Measurements from ENCODE around the gene TTLL13. TPM values are rescaled to one million over a fixed set of nuclear protein-coding genes. Genes with fewer than 3 reads are reported as not detected.

Gene TTLL13
- total and polyA plus RNA-seq, 2 donors (not counting 1 experiment from before 2014, with no cell fraction given): under 0.01 to 0.08 TPM

DNA sequence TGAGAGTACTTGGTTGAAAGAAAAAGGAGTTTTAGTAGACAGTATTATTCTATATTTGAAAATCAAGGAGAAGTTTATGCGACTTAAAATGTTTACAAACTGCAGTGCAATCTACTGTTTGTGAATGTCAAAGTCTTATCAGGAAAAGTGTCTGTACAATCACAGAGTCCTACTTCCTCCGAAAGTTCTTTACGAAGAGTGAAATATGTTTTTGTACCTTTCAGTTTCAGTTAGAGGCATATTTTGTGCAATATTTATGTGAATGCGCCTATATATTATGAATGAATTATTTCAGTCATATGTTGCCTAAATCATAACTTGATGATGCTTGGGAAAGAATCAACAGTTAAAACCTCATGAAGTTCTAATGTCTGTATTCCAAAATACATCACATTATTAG is 47.7 kb downstream of the TTLL13 start:
- H3K4me1 ChIP-seq (ENCODE audit: control insufficient read depth, extremely low read depth, insufficient read depth, low read length): no peaks in the 10 kb centered on the region
- no peaks in the 10 kb centered on the region for H3K27me3 ChIP-seq (ENCODE audit: control insufficient read depth, insufficient read depth, low read length)
- no peak overlapping the region for H3K4me2 ChIP-seq (ENCODE audit: extremely low read depth, insufficient read depth, low read length)
- no peak overlapping the region for H2AFZ ChIP-seq (ENCODE audit: low read length)
- H3K27ac ChIP-seq (ENCODE audit: insufficient read depth, low read length): no peak overlapping the region
- no peaks in the 10 kb centered on the region for H4K20me1 ChIP-seq (ENCODE audit: control insufficient read depth, extremely low read depth, insufficient read depth, low read length)
- no peak overlapping the region for H3K9ac ChIP-seq (ENCODE audit: insufficient read depth, low read length)
- H3K36me3 ChIP-seq (ENCODE audit: control insufficient read depth, insufficient read depth, low read length): no peaks in the 10 kb centered on the region
- no peaks in the 10 kb centered on the region for H3K79me2 ChIP-seq (ENCODE audit: control insufficient read depth, insufficient read depth, low read length)
- TF ChIP-seq, protein P1, sequence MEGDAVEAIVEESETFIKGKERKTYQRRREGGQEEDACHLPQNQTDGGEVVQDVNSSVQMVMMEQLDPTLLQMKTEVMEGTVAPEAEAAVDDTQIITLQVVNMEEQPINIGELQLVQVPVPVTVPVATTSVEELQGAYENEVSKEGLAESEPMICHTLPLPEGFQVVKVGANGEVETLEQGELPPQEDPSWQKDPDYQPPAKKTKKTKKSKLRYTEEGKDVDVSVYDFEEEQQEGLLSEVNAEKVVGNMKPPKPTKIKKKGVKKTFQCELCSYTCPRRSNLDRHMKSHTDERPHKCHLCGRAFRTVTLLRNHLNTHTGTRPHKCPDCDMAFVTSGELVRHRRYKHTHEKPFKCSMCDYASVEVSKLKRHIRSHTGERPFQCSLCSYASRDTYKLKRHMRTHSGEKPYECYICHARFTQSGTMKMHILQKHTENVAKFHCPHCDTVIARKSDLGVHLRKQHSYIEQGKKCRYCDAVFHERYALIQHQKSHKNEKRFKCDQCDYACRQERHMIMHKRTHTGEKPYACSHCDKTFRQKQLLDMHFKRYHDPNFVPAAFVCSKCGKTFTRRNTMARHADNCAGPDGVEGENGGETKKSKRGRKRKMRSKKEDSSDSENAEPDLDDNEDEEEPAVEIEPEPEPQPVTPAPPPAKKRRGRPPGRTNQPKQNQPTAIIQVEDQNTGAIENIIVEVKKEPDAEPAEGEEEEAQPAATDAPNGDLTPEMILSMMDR (conservative IDR thresholded peaks at IDR 0.05 in 1 of 2, IDR thresholded peaks at IDR 0.05 in 1 of 2; ENCODE audit: low read depth in 1 of 2, low read length in 2 of 2): no peak
- TF ChIP-seq EZH2 (IDR thresholded peaks at IDR 0.05; ENCODE audit: low read length, missing control alignments): no peak
- H3K4me3 ChIP-seq (replicated peaks in 1 of 4; ENCODE audit: control extremely low read depth in 1 of 4, insufficient read depth in 1 of 4, low read depth in 3 of 4, low read length in 4 of 4): no peak overlapping the region
- no peaks in the 10 kb centered on the region for H3K9me3 ChIP-seq (ENCODE audit: control insufficient read depth, insufficient read depth, low read depth, low read length)
- no peak for DNase-seq (ENCODE audit: low read depth in 2 of 2)

GRCh38 chr15:90300541-90300940 is 51.2 kb downstream of the TTLL13 start:
- no peaks in the 10 kb centered on the region for H3K36me3 ChIP-seq (ENCODE audit: control insufficient read depth, insufficient read depth, low read length)
- no peaks in the 10 kb centered on the region for H4K20me1 ChIP-seq (ENCODE audit: control insufficient read depth, extremely low read depth, insufficient read depth, low read length)
- H3K9ac ChIP-seq (ENCODE audit: insufficient read depth, low read length): no peak overlapping the region
- no peak overlapping the region for H2AFZ ChIP-seq (ENCODE audit: low read length)
- TF ChIP-seq, protein P1 (conservative IDR thresholded peaks at IDR 0.05 in 1 of 2, IDR thresholded peaks at IDR 0.05 in 1 of 2; ENCODE audit: low read depth in 1 of 2, low read length in 2 of 2): no peak
- TF ChIP-seq EZH2 (IDR thresholded peaks at IDR 0.05; ENCODE audit: low read length, missing control alignments): no peak
- no peak overlapping the region for H3K4me3 ChIP-seq (replicated peaks in 1 of 4; ENCODE audit: control extremely low read depth in 1 of 4, insufficient read depth in 1 of 4, low read depth in 3 of 4, low read length in 4 of 4)
- no peaks in the 10 kb centered on the region for H3K9me3 ChIP-seq (ENCODE audit: control insufficient read depth, insufficient read depth, low read depth, low read length)
- H3K79me2 ChIP-seq (ENCODE audit: control insufficient read depth, insufficient read depth, low read length): no peaks in the 10 kb centered on the region
- no peak overlapping the region for H3K4me2 ChIP-seq (ENCODE audit: extremely low read depth, insufficient read depth, low read length)
- H3K4me1 ChIP-seq (ENCODE audit: control insufficient read depth, extremely low read depth, insufficient read depth, low read length): no peaks in the 10 kb centered on the region
- H3K27me3 ChIP-seq (ENCODE audit: control insufficient read depth, insufficient read depth, low read length): no peaks in the 10 kb centered on the region
- no peak overlapping the region for H3K27ac ChIP-seq (ENCODE audit: insufficient read depth, low read length)
- DNase-seq (ENCODE audit: low read depth in 2 of 2): no peak

DNA sequence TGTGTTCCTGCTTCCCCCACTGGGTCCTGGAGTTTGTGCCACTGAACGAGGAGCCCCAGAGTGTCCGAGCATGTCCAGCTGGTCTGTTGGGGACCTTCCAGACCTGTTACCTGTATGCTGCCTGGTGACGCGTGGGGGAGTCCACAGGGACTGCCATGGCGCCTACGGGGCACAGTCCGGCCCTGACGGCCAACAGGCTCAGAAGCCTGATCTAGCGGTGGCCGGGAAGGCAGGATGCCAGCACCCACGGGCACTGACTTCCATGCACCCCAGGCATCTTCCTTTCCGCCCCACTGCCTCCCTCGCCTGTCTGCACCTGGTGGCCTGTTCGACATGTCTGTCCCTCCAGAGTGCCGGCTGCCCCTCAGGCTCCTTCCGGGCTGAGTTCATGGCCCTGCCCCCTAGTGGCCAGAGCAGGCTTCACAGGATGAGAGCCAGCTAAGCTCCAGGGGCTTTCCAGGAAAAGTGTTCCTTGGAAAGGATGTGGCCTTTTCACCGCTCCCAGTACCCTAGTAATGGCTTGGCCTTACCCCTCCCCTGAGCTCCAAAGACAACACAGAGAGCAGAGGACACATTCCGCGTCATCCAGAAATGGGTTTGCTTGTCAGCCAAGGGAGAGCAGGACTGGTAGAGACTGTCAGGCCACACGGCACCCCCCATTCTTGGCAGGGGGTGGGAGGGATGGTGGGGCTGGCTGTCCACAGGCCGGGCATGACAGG is 51.8 kb downstream of the TTLL13 start:
- Histone ChIP-seq H3K4me3 (replicated peaks in 1 of 4; ENCODE audit: control extremely low read depth in 1 of 4, insufficient read depth in 1 of 4, low read depth in 3 of 4, low read length in 4 of 4) (no peak overlapping the region), H3K9me3 (ENCODE audit: control insufficient read depth, insufficient read depth, low read depth, low read length) (no peaks in the 10 kb centered on the region), H3K27ac (ENCODE audit: insufficient read depth, low read length) (no peak overlapping the region), H3K36me3 (ENCODE audit: control insufficient read depth, insufficient read depth, low read length) (no peaks in the 10 kb centered on the region), H4K20me1 (ENCODE audit: control insufficient read depth, extremely low read depth, insufficient read depth, low read length) (no peaks in the 10 kb centered on the region), H3K4me2 (ENCODE audit: extremely low read depth, insufficient read depth, low read length) (no peak overlapping the region), H2AFZ (ENCODE audit: low read length) (peak overlapping the region; percentile 58), H3K9ac (ENCODE audit: insufficient read depth, low read length) (no peak overlapping the region), H3K4me1 (ENCODE audit: control insufficient read depth, extremely low read depth, insufficient read depth, low read length) (no peaks in the 10 kb centered on the region), H3K27me3 (ENCODE audit: control insufficient read depth, insufficient read depth, low read length) (no peaks in the 10 kb centered on the region), H3K79me2 (ENCODE audit: control insufficient read depth, insufficient read depth, low read length) (no peaks in the 10 kb centered on the region)
- DNase-seq (ENCODE audit: low read depth in 2 of 2): peak; percentile 12 to 35
- no peak for TF ChIP-seq EZH2 (IDR thresholded peaks at IDR 0.05; ENCODE audit: low read length, missing control alignments)
- TF ChIP-seq, protein P1 (conservative IDR thresholded peaks at IDR 0.05 in 1 of 2, IDR thresholded peaks at IDR 0.05 in 1 of 2; ENCODE audit: low read depth in 1 of 2, low read length in 2 of 2): peak; percentile 71 to 87
